B cell (primary cell): ENCODE measurements around the gene PKM. TPM values are rescaled to one million over a fixed set of nuclear protein-coding genes. Genes with fewer than 3 reads are reported as not detected.

ENCODE experiments used
- ATAC-seq: fragments of 200-7000 bp; cut with Tn5 transposase; one replicate; pipeline ENCODE4 v1.10.0; 2021; ENCODE audit warnings: low read depth, mild to moderate bottlenecking, moderate number of reproducible peaks, moderate library complexity
- CTCF ChIA-PET: fragments of 350-600 bp; sonication (Branson Sonifier 250); formaldehyde crosslinking; loops from one replicate; lab custom pipeline; 2021; ENCODE audit warnings: antibody characterized with exemption, inconsistent platforms; lab: Charles Lee
- POLR2A ChIA-PET: fragments of 350-600 bp; sonication (Branson Sonifier 250); formaldehyde crosslinking; loops from one replicate; lab custom pipeline; 2021; ENCODE audit warnings: antibody characterized with exemption; lab: Charles Lee
- DNase-seq: peaks from one replicate; pipeline ENCODE4 v3.0.0; 2013
- H2AFZ ChIP-seq: 2 replicates; pipeline ENCODE4 v1.6.1; 2012; ENCODE audit warnings: mild to moderate bottlenecking, low read depth, low read length; ENCODE audit not compliant: insufficient read depth, poor library complexity, severe bottlenecking
- H3K27ac ChIP-seq, 2 donors: 1 replicate in 1 of 2; 2 replicates in 1 of 2; pipeline ENCODE4 v1.5.1; 2012 to 2013; ENCODE audit warnings: low read length in 2 of 2, mild to moderate bottlenecking in 2 of 2, moderate library complexity in 1 of 2
- H3K27me3 ChIP-seq, 4 experiments: fragments of 200-600 bp in 1 of 4; sonication (generic) in 1 of 4; replicated peaks in 1 of 4; 1 replicate in 2 of 4; 2 replicates in 2 of 4; pipeline versions ENCODE4 v1.6.1 to v1.7.0; 2013 to 2016; ENCODE audit warnings: low read length in 3 of 4, mild to moderate bottlenecking in 2 of 4, mixed read lengths in 1 of 4, moderate library complexity in 1 of 4; ENCODE audit not compliant: insufficient read depth in 4 of 4, control insufficient read depth in 3 of 4; ENCODE audit errors: control extremely low read depth in 1 of 4
- H3K36me3 ChIP-seq, 2 experiments: replicated peaks in 1 of 2; 1 replicate in 1 of 2; 2 replicates in 1 of 2; pipeline versions ENCODE4 v1.6.1 to v1.7.1; 2013; ENCODE audit warnings: low read length in 1 of 2; ENCODE audit not compliant: insufficient read depth in 2 of 2, control insufficient read depth in 1 of 2; ENCODE audit errors: control extremely low read depth in 1 of 2, extremely low read depth in 1 of 2
- H3K4me1 ChIP-seq, 2 donors: fragments of 200-600 bp in 1 of 2; sonication (generic) in 1 of 2; 1 replicate in 1 of 2; 2 replicates in 1 of 2; pipeline versions ENCODE4 v1.5.1 to v1.6.1; 2013 to 2017; ENCODE audit warnings: low read length in 2 of 2; ENCODE audit not compliant: control insufficient read depth in 2 of 2, insufficient read depth in 2 of 2
- H3K4me2 ChIP-seq: replicated peaks from 2 replicates; pipeline ENCODE3; 2012; ENCODE audit warnings: mild to moderate bottlenecking, low read depth, low read length; ENCODE audit not compliant: poor library complexity, severe bottlenecking
- H3K4me3 ChIP-seq, 5 experiments: fragments of 200-600 bp in 1 of 5; sonication (generic) in 1 of 5; 1 replicate in 3 of 5; 2 replicates in 2 of 5; pipeline versions ENCODE4 v1.5.1 to v1.7.0; 2011 to 2016; ENCODE audit warnings: low read length in 4 of 5, mild to moderate bottlenecking in 4 of 5, low read depth in 2 of 5, control low read depth in 1 of 5, moderate library complexity in 1 of 5; ENCODE audit not compliant: insufficient read depth in 1 of 5; ENCODE audit errors: control extremely low read depth in 1 of 5, extremely low read depth in 1 of 5
- H3K79me2 ChIP-seq: fragments of 200-600 bp; sonication (generic); one replicate; pipeline ENCODE4 v1.6.0; 2016; ENCODE audit warnings: low read length; ENCODE audit not compliant: control insufficient read depth, insufficient read depth
- H3K9ac ChIP-seq: fragments of 200-600 bp; sonication (generic); 2 replicates; pipeline ENCODE4 v1.6.1; 2017; ENCODE audit warnings: mild to moderate bottlenecking, low read length, moderate library complexity
- H3K9me3 ChIP-seq, 3 donors: one replicate each; pipeline versions ENCODE4 v1.6.1 to v1.7.1; 2013; ENCODE audit warnings: low read length in 2 of 3; ENCODE audit not compliant: control insufficient read depth in 2 of 3, insufficient read depth in 1 of 3; ENCODE audit errors: control extremely low read depth in 1 of 3
- H4K20me1 ChIP-seq: 2 replicates; pipeline ENCODE4 v1.6.0; 2012; ENCODE audit warnings: mild to moderate bottlenecking, low read length; ENCODE audit not compliant: insufficient read depth, control insufficient read depth, poor library complexity, severe bottlenecking
- H3K27ac Mint-ChIP-seq: one replicate; pipeline ENCODE4 v1.8.0; 2021; ENCODE audit warnings: mixed read lengths
- H3K27me3 Mint-ChIP-seq: one replicate; pipeline ENCODE4 v1.8.0; 2021; ENCODE audit warnings: mixed read lengths
- H3K4me1 Mint-ChIP-seq: one replicate; pipeline ENCODE4 v1.8.0; 2021; ENCODE audit warnings: mixed read lengths
- H3K4me3 Mint-ChIP-seq: one replicate; pipeline ENCODE4 v1.8.0; 2021; ENCODE audit warnings: mixed read lengths
- H3K9me3 Mint-ChIP-seq: one replicate; pipeline ENCODE4 v1.8.0; 2022; ENCODE audit warnings: mixed read lengths; ENCODE audit not compliant: insufficient read depth
- CTCF ChIP-seq: fragments of 200-600 bp; IDR thresholded peaks from one replicate; pipeline ENCODE4 v1.8.0; 2022; ENCODE audit warnings: antibody characterized with exemption, mild to moderate bottlenecking
- EZH2 ChIP-seq: IDR thresholded peaks from 2 replicates; pipeline ENCODE4 v1.6.1; 2012; ENCODE audit warnings: borderline replicate concordance, low read depth, mild to moderate bottlenecking, moderate library complexity, low read length; ENCODE audit not compliant: insufficient read depth, poor library complexity, severe bottlenecking
- WGBS: methylation state at CpG from one replicate; pipeline ENCODE4 v1.1.5; 2013; ENCODE audit warnings: missing lambda C conversion rate; ENCODE audit not compliant: insufficient coverage; 5-methylcytosine and 5-hydroxymethylcytosine counted together
- intact Hi-C: fragments of 100-400 bp; cut with micrococcal nuclease; formaldehyde crosslinking; loops from one replicate; pipeline ENCODE4 v1.10.0; 2022
- polyA plus RNA-seq: library from polyadenylated mRNA; depleted of rRNA; stranded (reverse); fragments of >200 nt; gene quantifications from 2 replicates; pipeline ENCODE4 v1.2.3, GENCODE V29; 2012
- total RNA-seq, 2 donors: library from RNA; stranded (reverse); fragments of 120-200 nt in 1 of 2; gene quantifications; 1 replicate in 1 of 2; 2 replicates in 1 of 2; pipeline versions ENCODE4 v1.2.3 to v1.2.4, GENCODE V29; 2013 to 2022

The PKM gene
- total and polyA plus RNA-seq, 2 donors (not counting 1 experiment from before 2014, with no cell fraction given), result 179 to 323 TPM

- H3K4me3 Mint-ChIP-seq, result no peak overlapping the region
- TF ChIP-seq EZH2 (no peak), CTCF (no peak)
- H3K9me3 Mint-ChIP-seq, result no peaks in the 10 kb centered on the region
- CTCF ChIA-PET, result interaction anchor here (1.7 kb wide), 1 partner anchor 12 kb away, joined by 5 read pairs; no protein-coding TSS in a partner anchor
- no peaks in the 10 kb centered on the region for H3K36me3 ChIP-seq
- H3K27ac Mint-ChIP-seq, result no peak overlapping the region
- no peak overlapping the region for H3K27ac ChIP-seq
- DNase-seq, result no peak
- H3K27me3 ChIP-seq, result peaks cover 0 to 3% (median 0%) of the 10 kb centered on the region in 4 experiments
- no peaks in the 10 kb centered on the region for H3K4me1 Mint-ChIP-seq
- H3K79me2 ChIP-seq, result no peaks in the 10 kb centered on the region
- no peak overlapping the region for H3K4me3 ChIP-seq
- ATAC-seq, result no peak
- no peaks in the 10 kb centered on the region for H3K9me3 ChIP-seq
- H3K9ac ChIP-seq, result no peak overlapping the region
- POLR2A ChIA-PET, result no interaction called here
- WGBS, result 18% methylated on average over 6 of the region's 7 CpGs
- no peak overlapping the region for H2AFZ ChIP-seq
- intact Hi-C loops, result no loop called here
- H4K20me1 ChIP-seq, result no peaks in the 10 kb centered on the region
- H3K4me1 ChIP-seq, result no peaks in the 10 kb centered on the region
- H3K27me3 Mint-ChIP-seq, result peaks cover 16% of the 10 kb centered on the region
- no peak overlapping the region for H3K4me2 ChIP-seq
These were observed 62.7 kb downstream of the PKM start for GRCh38 chr15:72168131-72168807.

- H3K27ac ChIP-seq, result no peak overlapping the region
- ATAC-seq, result no peak
- Mint-ChIP-seq H3K27me3 (peaks cover 10% of the 10 kb centered on the region), H3K9me3 (no peaks in the 10 kb centered on the region), H3K27ac (no peak overlapping the region), H3K4me3 (no peak overlapping the region), H3K4me1 (no peaks in the 10 kb centered on the region)
- no peaks in the 10 kb centered on the region for H3K36me3 ChIP-seq
- WGBS, result 90% methylated on average over 6 of the region's 6 CpGs
- no peak overlapping the region for H3K4me2 ChIP-seq
- ChIA-PET POLR2A (no interaction called here), CTCF (interaction anchor here (0.6 kb wide), 1 partner anchor 25 kb away, joined by 3 read pairs; no protein-coding TSS in a partner anchor)
- DNase-seq, result no peak
- no peaks in the 10 kb centered on the region for H3K79me2 ChIP-seq
- intact Hi-C loops, result no loop called here
- no peaks in the 10 kb centered on the region for H3K4me1 ChIP-seq
- no peaks in the 10 kb centered on the region for H3K9me3 ChIP-seq
- H3K27me3 ChIP-seq, result peaks cover 0 to 3% (median 0%) of the 10 kb centered on the region in 4 experiments
- TF ChIP-seq EZH2 (no peak), CTCF (no peak)
- H3K4me3 ChIP-seq, result no peak overlapping the region
- no peaks in the 10 kb centered on the region for H4K20me1 ChIP-seq
- H3K9ac ChIP-seq, result no peak overlapping the region
- no peak overlapping the region for H2AFZ ChIP-seq
These were observed 63.5 kb downstream of the PKM start for GRCh38 chr15:72167445-72167844.
